Measurements from ENCODE around the gene SLC8A1. TPM values are rescaled to one million over a fixed set of nuclear protein-coding genes. Genes with fewer than 3 reads are reported as not detected.
A peak's percentile ranks its signal among the peaks of the same experiment; 100 is the strongest.

SLC8A1 gene
- polyA plus RNA-seq, 3 donors, result 16.9 to 18.2 (median 18.0) TPM

GRCh38 chr2:40373111-40373510 is 78.8 kb downstream of the SLC8A1 start:
- H3K4me2 ChIP-seq (replicated peaks; ENCODE audit: extremely low read depth, low read length, poor library complexity, severe bottlenecking), result no peak overlapping the region
- WGBS (ENCODE audit: insufficient coverage), result no CpG with 5 or more reads among the region's 1 CpG
- H2AFZ ChIP-seq (ENCODE audit: insufficient read depth, low read depth, low read length, poor library complexity, severe bottlenecking), result no peak overlapping the region
- H3K9ac ChIP-seq (ENCODE audit: insufficient read depth, low read length, poor library complexity, severe bottlenecking), result no peak overlapping the region
- Mint-ChIP-seq H3K9me3 (peaks cover 0 to 4% (median 0%) of the 10 kb centered on the region in 7 donors), H3K27me3 (ENCODE audit: low read depth in 3 of 3) (no peaks in the 10 kb centered on the region), H3K36me3 (peaks cover 22 to 35% of the 10 kb centered on the region in 2 donors), H3K4me3 (no peak overlapping the region), H3K4me1 (peaks cover 24% of the 10 kb centered on the region), H3K27ac (no peak overlapping the region)
- no peak for DNase-seq
- no peaks in the 10 kb centered on the region for H3K9me3 ChIP-seq (replicated peaks in 1 of 2; ENCODE audit: control insufficient read depth in 1 of 2, insufficient read depth in 1 of 2, low read length in 2 of 2)
- peaks cover 3 to 26% of the 10 kb centered on the region in 2 donors for H3K36me3 ChIP-seq (replicated peaks in 1 of 2; ENCODE audit: control insufficient read depth in 1 of 2, insufficient read depth in 2 of 2, low read length in 2 of 2)
- TF ChIP-seq, protein P1, sequence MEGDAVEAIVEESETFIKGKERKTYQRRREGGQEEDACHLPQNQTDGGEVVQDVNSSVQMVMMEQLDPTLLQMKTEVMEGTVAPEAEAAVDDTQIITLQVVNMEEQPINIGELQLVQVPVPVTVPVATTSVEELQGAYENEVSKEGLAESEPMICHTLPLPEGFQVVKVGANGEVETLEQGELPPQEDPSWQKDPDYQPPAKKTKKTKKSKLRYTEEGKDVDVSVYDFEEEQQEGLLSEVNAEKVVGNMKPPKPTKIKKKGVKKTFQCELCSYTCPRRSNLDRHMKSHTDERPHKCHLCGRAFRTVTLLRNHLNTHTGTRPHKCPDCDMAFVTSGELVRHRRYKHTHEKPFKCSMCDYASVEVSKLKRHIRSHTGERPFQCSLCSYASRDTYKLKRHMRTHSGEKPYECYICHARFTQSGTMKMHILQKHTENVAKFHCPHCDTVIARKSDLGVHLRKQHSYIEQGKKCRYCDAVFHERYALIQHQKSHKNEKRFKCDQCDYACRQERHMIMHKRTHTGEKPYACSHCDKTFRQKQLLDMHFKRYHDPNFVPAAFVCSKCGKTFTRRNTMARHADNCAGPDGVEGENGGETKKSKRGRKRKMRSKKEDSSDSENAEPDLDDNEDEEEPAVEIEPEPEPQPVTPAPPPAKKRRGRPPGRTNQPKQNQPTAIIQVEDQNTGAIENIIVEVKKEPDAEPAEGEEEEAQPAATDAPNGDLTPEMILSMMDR (IDR thresholded peaks at IDR 0.05), result no peak
- peaks cover 0 to 9% of the 10 kb centered on the region in 2 donors for H3K4me1 ChIP-seq (ENCODE audit: control insufficient read depth in 1 of 2, insufficient read depth in 2 of 2, low read length in 2 of 2)
- peaks cover 72% of the 10 kb centered on the region for H3K79me2 ChIP-seq (ENCODE audit: insufficient read depth, low read length)
- H3K27ac ChIP-seq (ENCODE audit: low read depth in 1 of 2, low read length in 2 of 2), result no peak overlapping the region
- peaks cover 92% of the 10 kb centered on the region for H4K20me1 ChIP-seq (ENCODE audit: insufficient read depth, low read length)
- intact Hi-C loops (cut with micrococcal nuclease), result no loop called here
- no peak overlapping the region for H3K4me3 ChIP-seq (replicated peaks in 1 of 3; ENCODE audit: low read depth in 2 of 3, low read length in 3 of 3)
- H3K27me3 ChIP-seq (ENCODE audit: control insufficient read depth in 2 of 2, insufficient read depth in 2 of 2, low read length in 2 of 2), result no peaks in the 10 kb centered on the region

GRCh38 chr2:40372283-40372985 is 79.5 kb downstream of the SLC8A1 start:
- no peak for DNase-seq
- intact Hi-C loops (cut with micrococcal nuclease), result no loop called here
- Mint-ChIP-seq H3K4me3 (no peak overlapping the region), H3K27me3 (ENCODE audit: low read depth in 3 of 3) (no peaks in the 10 kb centered on the region), H3K4me1 (peaks cover 24% of the 10 kb centered on the region), H3K27ac (peak overlapping the region in 1 of 7 donors; percentile 24), H3K36me3 (peaks cover 17 to 34% of the 10 kb centered on the region in 2 donors), H3K9me3 (peaks cover 0 to 4% (median 0%) of the 10 kb centered on the region in 7 donors)
- Histone ChIP-seq H3K9me3 (replicated peaks in 1 of 2; ENCODE audit: control insufficient read depth in 1 of 2, insufficient read depth in 1 of 2, low read length in 2 of 2) (no peaks in the 10 kb centered on the region), H3K4me1 (ENCODE audit: control insufficient read depth in 1 of 2, insufficient read depth in 2 of 2, low read length in 2 of 2) (peaks cover 0 to 9% of the 10 kb centered on the region in 2 donors), H2AFZ (ENCODE audit: insufficient read depth, low read depth, low read length, poor library complexity, severe bottlenecking) (no peak overlapping the region), H3K27me3 (ENCODE audit: control insufficient read depth in 2 of 2, insufficient read depth in 2 of 2, low read length in 2 of 2) (no peaks in the 10 kb centered on the region), H3K36me3 (replicated peaks in 1 of 2; ENCODE audit: control insufficient read depth in 1 of 2, insufficient read depth in 2 of 2, low read length in 2 of 2) (peaks cover 0 to 19% of the 10 kb centered on the region in 2 donors), H3K79me2 (ENCODE audit: insufficient read depth, low read length) (peaks cover 74% of the 10 kb centered on the region), H3K4me3 (replicated peaks in 1 of 3; ENCODE audit: low read depth in 2 of 3, low read length in 3 of 3) (no peak overlapping the region), H3K4me2 (replicated peaks; ENCODE audit: extremely low read depth, low read length, poor library complexity, severe bottlenecking) (no peak overlapping the region), H3K27ac (ENCODE audit: low read depth in 1 of 2, low read length in 2 of 2) (no peak overlapping the region), H4K20me1 (ENCODE audit: insufficient read depth, low read length) (peaks cover 92% of the 10 kb centered on the region), H3K9ac (ENCODE audit: insufficient read depth, low read length, poor library complexity, severe bottlenecking) (no peak overlapping the region)
- 100% methylated on average over 1 of the region's 5 CpGs for WGBS (ENCODE audit: insufficient coverage)
- TF ChIP-seq, protein P1 (IDR thresholded peaks at IDR 0.05), result no peak

Measured in CD14-positive monocyte (primary cell).